ENCODE measurements around the gene RPS24. TPM values are rescaled to one million over a fixed set of nuclear protein-coding genes. Genes with fewer than 3 reads are reported as not detected.
"Not testable (repeated sequence)": the region's sequence is repeated elsewhere in the genome, so short reads cannot be mapped to it uniquely, and the experiment has no call there.

The RPS24 gene
- total RNA-seq, 1 donor from 2014 or later, result 3,291 TPM

DNA sequence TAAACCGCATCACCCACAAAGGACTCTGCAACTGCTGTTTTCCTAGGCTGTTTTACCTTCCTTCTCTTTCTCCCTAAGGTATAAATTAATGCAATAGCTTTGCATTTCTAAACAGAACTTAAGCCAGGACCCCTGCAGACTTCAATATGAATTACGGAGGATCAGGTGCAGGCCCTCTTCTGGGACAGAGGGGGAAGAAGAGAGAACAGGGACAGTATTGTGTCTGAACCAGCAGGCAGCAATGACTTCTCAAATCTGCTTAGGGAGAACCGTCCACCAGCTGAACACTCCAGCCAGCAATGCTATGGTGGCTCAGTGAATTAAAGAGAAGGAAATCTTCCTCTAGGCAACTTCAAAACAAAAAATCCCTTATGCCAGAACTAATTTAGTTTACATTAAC is 40.0 kb upstream of the RPS24 start:
- Histone ChIP-seq H3K4me1 (no peaks in the 10 kb centered on the region), H3K27ac (no peak overlapping the region), H3K27me3 (no peaks in the 10 kb centered on the region), H3K36me3 (peaks cover 0 to 52% of the 10 kb centered on the region in 2 donors), H3K9me3 (no peaks in the 10 kb centered on the region), H3K4me3 (no peak overlapping the region)
- intact Hi-C loops (cut with DNase I), result no loop called here
- DNase-seq (ENCODE audit: extremely low spot score in 2 of 2), result no peak
- TF ChIP-seq POLR2A (IDR thresholded peaks at IDR 0.05), result no peak
- TF ChIP-seq, protein P1, sequence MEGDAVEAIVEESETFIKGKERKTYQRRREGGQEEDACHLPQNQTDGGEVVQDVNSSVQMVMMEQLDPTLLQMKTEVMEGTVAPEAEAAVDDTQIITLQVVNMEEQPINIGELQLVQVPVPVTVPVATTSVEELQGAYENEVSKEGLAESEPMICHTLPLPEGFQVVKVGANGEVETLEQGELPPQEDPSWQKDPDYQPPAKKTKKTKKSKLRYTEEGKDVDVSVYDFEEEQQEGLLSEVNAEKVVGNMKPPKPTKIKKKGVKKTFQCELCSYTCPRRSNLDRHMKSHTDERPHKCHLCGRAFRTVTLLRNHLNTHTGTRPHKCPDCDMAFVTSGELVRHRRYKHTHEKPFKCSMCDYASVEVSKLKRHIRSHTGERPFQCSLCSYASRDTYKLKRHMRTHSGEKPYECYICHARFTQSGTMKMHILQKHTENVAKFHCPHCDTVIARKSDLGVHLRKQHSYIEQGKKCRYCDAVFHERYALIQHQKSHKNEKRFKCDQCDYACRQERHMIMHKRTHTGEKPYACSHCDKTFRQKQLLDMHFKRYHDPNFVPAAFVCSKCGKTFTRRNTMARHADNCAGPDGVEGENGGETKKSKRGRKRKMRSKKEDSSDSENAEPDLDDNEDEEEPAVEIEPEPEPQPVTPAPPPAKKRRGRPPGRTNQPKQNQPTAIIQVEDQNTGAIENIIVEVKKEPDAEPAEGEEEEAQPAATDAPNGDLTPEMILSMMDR (IDR thresholded peaks at IDR 0.05), result no peak
- no peak for TF ChIP-seq POLR2AphosphoS5 (IDR thresholded peaks at IDR 0.05; ENCODE audit: insufficient read depth in 1 of 2, low read depth in 1 of 2)

DNA sequence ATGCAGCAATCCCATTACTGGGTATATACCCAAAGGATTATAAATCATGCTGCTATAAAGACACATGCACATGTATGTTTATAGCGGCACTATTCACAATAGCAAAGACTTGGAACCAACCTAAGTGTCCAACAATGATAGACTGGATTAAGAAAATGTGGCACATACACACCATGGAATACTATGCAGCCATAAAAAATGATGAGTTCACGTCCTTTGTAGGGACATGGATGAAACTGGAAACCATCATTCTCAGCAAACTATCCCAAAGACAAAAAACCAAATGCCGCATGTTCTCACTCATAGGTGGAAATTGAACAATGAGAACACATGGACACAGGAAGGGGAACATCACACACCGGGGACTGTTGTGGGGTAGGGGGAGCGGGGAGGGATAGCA is 34.9 kb upstream of the RPS24 start:
- H3K36me3 ChIP-seq, result peaks cover 0 to 59% of the 10 kb centered on the region in 2 donors
- H3K4me1 ChIP-seq; H3K27me3 ChIP-seq; intact Hi-C loops (cut with DNase I); DNase-seq (ENCODE audit: extremely low spot score in 2 of 2); H3K27ac ChIP-seq; H3K4me3 ChIP-seq; H3K9me3 ChIP-seq: not testable (repeated sequence)

DNA sequence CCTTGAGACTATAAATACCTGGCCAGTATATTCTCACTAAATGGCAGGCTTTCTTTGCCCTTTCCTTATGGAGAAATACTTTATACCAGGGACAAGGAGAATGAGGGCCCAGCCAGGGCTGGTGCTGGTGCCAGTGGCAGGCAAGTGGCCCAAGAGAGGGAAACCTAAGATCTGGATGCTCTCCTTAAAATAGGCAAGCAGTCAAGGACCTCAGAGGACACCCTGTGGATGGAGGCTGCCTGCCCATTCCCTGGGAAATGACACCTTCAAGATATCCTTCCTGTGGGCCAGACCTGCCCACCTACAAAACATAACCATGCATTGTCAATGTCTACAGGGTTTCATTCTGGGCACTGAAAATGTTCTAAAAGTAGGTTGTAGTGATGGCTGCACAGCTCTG is 33.5 kb upstream of the RPS24 start:
- TF ChIP-seq, protein P1 (IDR thresholded peaks at IDR 0.05), result no peak
- TF ChIP-seq POLR2A (IDR thresholded peaks at IDR 0.05), result no peak
- TF ChIP-seq POLR2AphosphoS5 (IDR thresholded peaks at IDR 0.05; ENCODE audit: insufficient read depth in 1 of 2, low read depth in 1 of 2), result no peak
- Histone ChIP-seq H3K27me3 (no peaks in the 10 kb centered on the region), H3K9me3 (no peaks in the 10 kb centered on the region), H3K4me1 (no peaks in the 10 kb centered on the region), H3K36me3 (peaks cover 0 to 64% of the 10 kb centered on the region in 2 donors), H3K27ac (no peak overlapping the region), H3K4me3 (no peak overlapping the region)
- intact Hi-C loops (cut with DNase I), result no loop called here
- no peak for DNase-seq (ENCODE audit: extremely low spot score in 2 of 2)

DNA sequence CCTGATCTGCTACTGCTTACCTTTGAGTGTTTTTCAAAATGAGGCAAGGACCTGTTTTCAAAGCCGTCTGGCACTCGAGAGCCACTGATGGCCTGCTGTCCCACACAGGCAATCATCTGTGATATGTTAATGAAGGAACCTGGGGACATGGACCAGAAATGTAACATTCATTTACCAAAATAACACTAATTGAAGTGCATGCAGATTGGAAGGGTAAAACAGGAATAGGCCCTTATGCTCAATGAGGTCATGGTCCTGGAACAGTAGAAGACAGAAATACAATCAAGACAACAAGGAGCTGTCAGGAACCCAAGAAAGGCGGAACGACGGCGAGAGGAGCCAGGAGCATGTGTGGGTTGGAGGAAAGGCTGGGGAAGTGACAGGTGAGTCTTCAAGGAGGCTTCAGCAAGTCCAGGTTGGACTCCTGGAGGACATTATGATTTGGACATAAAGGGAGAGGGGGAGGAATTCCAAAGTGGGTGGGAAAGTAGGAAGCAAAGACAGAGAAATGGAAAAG is 32.6 kb upstream of the RPS24 start:
- Histone ChIP-seq H3K4me1 (no peaks in the 10 kb centered on the region), H3K4me3 (no peak overlapping the region), H3K27me3 (no peaks in the 10 kb centered on the region), H3K9me3 (no peaks in the 10 kb centered on the region), H3K27ac (no peak overlapping the region), H3K36me3 (peaks cover 0 to 72% of the 10 kb centered on the region in 2 donors)
- intact Hi-C loops (cut with DNase I), result no loop called here
- TF ChIP-seq, protein P1 (IDR thresholded peaks at IDR 0.05), result no peak
- TF ChIP-seq POLR2AphosphoS5 (IDR thresholded peaks at IDR 0.05; ENCODE audit: insufficient read depth in 1 of 2, low read depth in 1 of 2) (no peak), POLR2A (IDR thresholded peaks at IDR 0.05) (no peak)
- no peak for DNase-seq (ENCODE audit: extremely low spot score in 2 of 2)

DNA sequence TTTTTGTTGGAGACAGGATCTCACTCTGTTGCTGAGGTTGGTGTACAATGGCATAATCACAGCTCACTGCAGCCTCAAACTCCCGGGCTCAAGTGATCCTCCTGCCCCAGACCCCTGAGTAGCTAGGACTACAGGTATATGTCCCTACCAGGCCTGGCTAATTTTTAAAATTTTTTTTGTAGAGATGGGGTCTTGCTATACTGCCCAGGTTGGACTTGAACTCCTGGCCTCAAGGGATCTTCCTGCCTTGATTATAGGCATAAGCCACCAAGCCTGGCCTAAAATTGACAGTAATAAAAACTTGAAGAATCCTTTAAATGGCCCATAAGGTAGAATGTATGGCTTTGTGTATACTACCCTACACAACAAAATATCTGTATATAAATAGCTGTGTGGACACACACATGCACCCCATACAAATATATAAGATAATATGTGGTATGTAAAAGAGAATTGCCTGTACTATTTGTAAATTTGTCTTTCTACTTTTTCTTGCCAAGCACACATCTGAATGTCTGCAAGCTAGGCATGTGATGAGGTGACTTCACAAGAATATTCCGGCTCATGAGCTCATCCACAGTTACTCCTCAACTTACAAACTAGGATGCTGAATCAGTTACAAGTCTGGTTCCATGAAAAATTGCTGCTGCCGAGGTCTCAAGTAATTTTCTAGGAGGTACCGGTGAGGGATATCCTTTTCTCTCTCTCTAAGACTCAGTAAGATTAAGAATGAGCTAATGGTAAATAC is 30.9 kb upstream of the RPS24 start:
- Histone ChIP-seq H3K27me3 (no peaks in the 10 kb centered on the region), H3K36me3 (peaks cover 3 to 83% of the 10 kb centered on the region in 2 donors), H3K4me1 (no peaks in the 10 kb centered on the region), H3K4me3 (no peak overlapping the region), H3K27ac (no peak overlapping the region), H3K9me3 (no peaks in the 10 kb centered on the region)
- no peak for DNase-seq (ENCODE audit: extremely low spot score in 2 of 2)
- intact Hi-C loops (cut with DNase I), result no loop called here
- TF ChIP-seq POLR2A (IDR thresholded peaks at IDR 0.05), result no peak
- TF ChIP-seq POLR2AphosphoS5 (IDR thresholded peaks at IDR 0.05; ENCODE audit: insufficient read depth in 1 of 2, low read depth in 1 of 2), result no peak
- TF ChIP-seq, protein P1 (IDR thresholded peaks at IDR 0.05), result no peak
